Midbrain (tissue), 1 donor: ENCODE results near the gene CHFR.
"Not testable (repeated sequence)": the region's sequence is repeated elsewhere in the genome, so short reads cannot be mapped to it uniquely, and the experiment has no call there.

Source experiments
- DNase-seq: peaks from one replicate; lab custom pipeline; 2025; lab: John Stamatoyannopoulos, UW

The CHFR gene

GRCh38 chr12:132839558-132840235 lies 47.7 kb downstream of the CHFR start:
- DNase-seq = no peak

- no peak for DNase-seq
Observed at GRCh38 chr12:132838410-132839080, 48.9 kb downstream of the CHFR start.

GRCh38 chr12:132837693-132838409 lies 49.6 kb downstream of the CHFR start:
- peak; percentile 9 for DNase-seq

GRCh38 chr12:132836795-132837331 lies 50.5 kb downstream of the CHFR start:
- no peak for DNase-seq

GRCh38 chr12:132836230-132836629 lies 51.2 kb downstream of the CHFR start:
- DNase-seq = not testable (repeated sequence)

- no peak for DNase-seq
Observed at GRCh38 chr12:132835076-132836025, 52.1 kb downstream of the CHFR start.

GRCh38 chr12:132834181-132834711 lies 53.2 kb downstream of the CHFR start:
- no peak for DNase-seq

- no peak for DNase-seq
Observed at GRCh38 chr12:132833341-132833740, 54.1 kb downstream of the CHFR start.

- no peak for DNase-seq
Observed at GRCh38 chr12:132831771-132832170, 55.6 kb downstream of the CHFR start.

- peak; percentile 95 for DNase-seq
Observed at GRCh38 chr12:132828706-132829534, 58.5 kb downstream of the CHFR start, which contains the start of gene GOLGA3. GOLGA3 (minus strand) TSS chr12:132828869; CDS start chr12:132822128, 6,741 bp downstream.

- no peak for DNase-seq
Observed at GRCh38 chr12:132827763-132828703, 59.4 kb downstream of the CHFR start.

- DNase-seq = no peak
Observed at GRCh38 chr12:132825861-132826260, 61.5 kb downstream of the CHFR start.

GRCh38 chr12:132825089-132825488 lies 62.3 kb downstream of the CHFR start:
- no peak for DNase-seq

GRCh38 chr12:132824053-132824452 lies 63.4 kb downstream of the CHFR start:
- DNase-seq = no peak

- DNase-seq = no peak
Observed at GRCh38 chr12:132818562-132818961, 68.8 kb downstream of the CHFR start.

GRCh38 chr12:132814232-132814631 lies 73.2 kb downstream of the CHFR start:
- DNase-seq = no peak

- DNase-seq = no peak
Observed at GRCh38 chr12:132813443-132813842, 74.0 kb downstream of the CHFR start.

- no peak for DNase-seq
Observed at GRCh38 chr12:132812631-132813305, 74.6 kb downstream of the CHFR start.

GRCh38 chr12:132809391-132809790 lies 78.0 kb downstream of the CHFR start:
- not testable (repeated sequence) for DNase-seq
